ENCODE data around the gene DAGLB.

- TF ChIP-seq CREB1 (CRISPR knock-in tag; IDR thresholded peaks at IDR 0.05) (no peak), CTCF (IDR thresholded peaks at IDR 0.05) (no peak), SMAD4 (CRISPR knock-in tag; IDR thresholded peaks at IDR 0.05) (no peak), HMGXB4 (CRISPR knock-in tag; IDR thresholded peaks at IDR 0.05) (no peak), ZNF512 (CRISPR knock-in tag; IDR thresholded peaks at IDR 0.05; ENCODE audit: borderline replicate concordance) (no peak)
- TF ChIP-seq, protein P1, sequence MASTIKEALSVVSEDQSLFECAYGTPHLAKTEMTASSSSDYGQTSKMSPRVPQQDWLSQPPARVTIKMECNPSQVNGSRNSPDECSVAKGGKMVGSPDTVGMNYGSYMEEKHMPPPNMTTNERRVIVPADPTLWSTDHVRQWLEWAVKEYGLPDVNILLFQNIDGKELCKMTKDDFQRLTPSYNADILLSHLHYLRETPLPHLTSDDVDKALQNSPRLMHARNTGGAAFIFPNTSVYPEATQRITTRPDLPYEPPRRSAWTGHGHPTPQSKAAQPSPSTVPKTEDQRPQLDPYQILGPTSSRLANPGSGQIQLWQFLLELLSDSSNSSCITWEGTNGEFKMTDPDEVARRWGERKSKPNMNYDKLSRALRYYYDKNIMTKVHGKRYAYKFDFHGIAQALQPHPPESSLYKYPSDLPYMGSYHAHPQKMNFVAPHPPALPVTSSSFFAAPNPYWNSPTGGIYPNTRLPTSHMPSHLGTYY (CRISPR knock-in tag; IDR thresholded peaks at IDR 0.05) = no peak
Observed at GRCh38 chr7:6430271-6430940, 17.3 kb downstream of the DAGLB start.
